HepG2 (cell line): Measurements from ENCODE around the gene PTMA. TPM values are rescaled to one million over a fixed set of nuclear protein-coding genes. Genes with fewer than 3 reads are reported as not detected.

ENCODE experiments used
- ARNT2 ChIP-seq: sonication (generic); formaldehyde crosslinking; IDR thresholded peaks from 2 replicates; pipeline ENCODE4 v1.8.0; 2022; ENCODE audit warnings: mild to moderate bottlenecking, low read depth, missing genetic modification reagents, moderate library complexity
- ETV5 ChIP-seq: IDR thresholded peaks from 2 replicates; pipeline ENCODE4 v1.6.1; 2018; ENCODE audit warnings: missing biosample characterization, missing genetic modification reagents, inconsistent platforms, borderline replicate concordance
- GMEB1 ChIP-seq: sonication (generic); formaldehyde crosslinking; IDR thresholded peaks from 2 replicates; pipeline ENCODE4 v1.5.1; 2020; ENCODE audit warnings: missing genetic modification reagents, mild to moderate bottlenecking, borderline replicate concordance
- NFYB ChIP-seq: sonication (generic); formaldehyde crosslinking; IDR thresholded peaks from 2 replicates; pipeline ENCODE4 v1.4.0; 2020; ENCODE audit warnings: missing genetic modification reagents
- PHF5A ChIP-seq: IDR thresholded peaks from one replicate; pipeline ENCODE4 v1.6.1; 2018; ENCODE audit warnings: low read depth, missing genetic modification reagents; ENCODE audit not compliant: unreplicated experiment
- RARA ChIP-seq: IDR thresholded peaks from 2 replicates; pipeline ENCODE4 v1.6.1; 2016; ENCODE audit warnings: missing genetic modification reagents, missing compliant biosample characterization
- SIX1 ChIP-seq: sonication (generic); formaldehyde crosslinking; IDR thresholded peaks from 2 replicates; pipeline ENCODE4 v1.4.0; 2020; ENCODE audit warnings: missing genetic modification reagents, borderline replicate concordance
- SYNCRIP ChIP-seq: fragments of 200-400 bp; formaldehyde crosslinking; IDR thresholded peaks from 2 replicates; pipeline ENCODE4 v1.6.1; 2018; ENCODE audit warnings: mild to moderate bottlenecking, low read depth, low read length; ENCODE audit not compliant: insufficient read depth
- TBX3 ChIP-seq: fragments of 450-650 bp; IDR thresholded peaks from 2 replicates; pipeline ENCODE4 v1.6.1; 2017; ENCODE audit warnings: antibody characterized with exemption, mild to moderate bottlenecking, inconsistent platforms, borderline replicate concordance
- TOPORS ChIP-seq: sonication (generic); formaldehyde crosslinking; IDR thresholded peaks from 2 replicates; pipeline ENCODE4 v1.8.0; 2023; ENCODE audit warnings: mild to moderate bottlenecking, missing genetic modification reagents
- ZFP62 ChIP-seq: sonication (generic); formaldehyde crosslinking; IDR thresholded peaks from 2 replicates; pipeline ENCODE4 v1.4.0; 2020; ENCODE audit warnings: missing genetic modification reagents
- ZMYM4 ChIP-seq: sonication (generic); formaldehyde crosslinking; IDR thresholded peaks from 2 replicates; pipeline ENCODE4 v1.8.1; 2023; ENCODE audit warnings: mild to moderate bottlenecking, missing genetic modification reagents
- ZNF136 ChIP-seq: sonication (generic); formaldehyde crosslinking; IDR thresholded peaks from 2 replicates; pipeline ENCODE4 v1.8.1; 2022; ENCODE audit warnings: low read depth, mild to moderate bottlenecking, moderate library complexity, missing genetic modification reagents
- ZNF430 ChIP-seq: sonication (generic); formaldehyde crosslinking; IDR thresholded peaks from 2 replicates; pipeline ENCODE4 v1.9.0; 2021; ENCODE audit warnings: mild to moderate bottlenecking, missing genetic modification reagents
- ZNF512B ChIP-seq: sonication (generic); formaldehyde crosslinking; IDR thresholded peaks from 2 replicates; pipeline ENCODE4 v1.5.1; 2020; ENCODE audit warnings: missing genetic modification reagents, mild to moderate bottlenecking, borderline replicate concordance
- ZNF660 ChIP-seq: sonication (generic); formaldehyde crosslinking; IDR thresholded peaks from 2 replicates; pipeline ENCODE4 v1.5.1; 2020; ENCODE audit warnings: mild to moderate bottlenecking, low read depth, missing genetic modification reagents, borderline replicate concordance
- ZNF761 ChIP-seq: sonication (generic); formaldehyde crosslinking; conservative IDR thresholded peaks from 2 replicates; pipeline ENCODE4 v1.4.0; 2020; ENCODE audit warnings: mild to moderate bottlenecking, missing genetic modification reagents
- ZNF781 ChIP-seq: sonication (generic); formaldehyde crosslinking; IDR thresholded peaks from 2 replicates; pipeline ENCODE4 v1.5.1; 2020; ENCODE audit warnings: borderline replicate concordance, mild to moderate bottlenecking, missing genetic modification reagents; ENCODE audit errors: not compliant biosample characterization
- ZZZ3 ChIP-seq: sonication (generic); formaldehyde crosslinking; IDR thresholded peaks from 2 replicates; pipeline ENCODE4 v1.4.0; 2020; ENCODE audit warnings: missing genetic modification reagents, mild to moderate bottlenecking, borderline replicate concordance
- polyA plus RNA-seq, 8 experiments: library from polyadenylated mRNA; depleted of rRNA in 3 of 8; stranded (reverse) in 7 of 8; unstranded in 1 of 8; fragments of >200 nt; fragmentation: Illumina TruSeq in 4 of 8; extraction: Trizol in 4 of 8; gene quantifications; 2 replicates each; pipeline versions ENCODE4 v1.2.1 to v1.2.3, GENCODE V29; 2011 to 2016; ENCODE audit warnings: low read depth in 4 of 8, missing spikeins in 1 of 8, mixed read lengths in 1 of 8; ENCODE audit not compliant: insufficient read depth in 1 of 8
- total RNA-seq, 5 experiments: library from RNA; depleted of rRNA; stranded (reverse); fragments of >200 nt; fragmentation: Illumina TruSeq; extraction: Trizol; gene quantifications; 2 replicates each; pipeline ENCODE4 v1.2.3, GENCODE V29; 2016; ENCODE audit warnings: low read depth in 1 of 5
- TF ChIP-seq, protein P1 (sequence below): sonication (generic); formaldehyde crosslinking; IDR thresholded peaks from 2 replicates; pipeline ENCODE4 v1.4.0; 2020; ENCODE audit warnings: missing genetic modification reagents

Gene PTMA
- total and polyA plus RNA-seq, 2 of the 13 experiments (the other 11 are each of a cell fraction or from before 2014, with no cell fraction given) = 190 to 1,086 TPM

DNA sequence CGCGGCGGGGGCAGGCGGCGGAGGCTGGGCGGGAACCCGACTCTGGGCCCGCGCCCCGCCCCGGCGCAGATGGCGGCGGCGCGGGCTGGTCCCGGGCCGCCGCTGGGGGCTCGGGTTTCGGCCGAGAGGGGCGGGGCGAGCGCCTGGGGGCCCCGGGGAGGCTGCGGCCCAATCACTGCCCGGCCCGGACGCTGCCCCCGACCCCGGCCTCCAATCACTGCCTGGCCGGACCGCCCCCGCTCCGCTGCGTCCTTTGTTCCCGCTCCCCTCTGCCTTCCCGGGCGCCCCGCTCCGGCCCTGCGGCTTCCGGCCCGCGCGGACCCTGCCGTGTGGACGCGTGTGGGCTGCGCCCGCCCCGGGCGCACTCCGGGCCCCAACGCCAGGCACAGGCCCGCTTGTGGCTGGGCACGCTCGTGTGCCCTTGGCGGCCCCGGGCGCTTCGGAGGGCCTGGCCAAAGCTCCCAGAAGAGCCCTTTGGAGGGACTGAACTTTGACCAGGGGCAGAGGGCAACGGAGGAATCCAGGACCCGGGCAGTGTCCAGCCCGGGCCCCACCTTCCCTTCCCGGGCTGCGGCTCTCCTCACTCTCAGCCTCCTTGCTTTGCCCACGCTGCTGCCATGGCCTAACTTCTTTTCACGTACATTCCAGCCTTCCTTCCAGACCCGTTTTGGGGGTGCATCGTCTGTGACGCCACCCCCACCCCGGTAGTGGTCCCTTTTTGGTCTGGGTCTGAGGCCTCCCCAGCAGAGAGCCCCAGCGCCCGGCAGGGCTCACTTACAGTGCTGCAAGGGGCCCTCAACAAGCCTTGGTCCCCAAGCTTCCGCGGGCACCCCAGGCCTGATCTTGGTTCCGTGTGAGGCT lies 27.1 kb upstream of the PTMA start (continued):
- TF ChIP-seq ZNF430 (no peak; the same call in 1 of the 2 replicates), ETV5 (CRISPR knock-in tag) (peak; percentile 94), ZNF136 (CRISPR knock-in tag) (no peak), TOPORS (CRISPR knock-in tag) (peak; percentile 98), ZNF512B (CRISPR knock-in tag) (no peak), ZNF761 (CRISPR knock-in tag) (peak; percentile 86), ZNF781 (CRISPR knock-in tag) (no peak), ARNT2 (peak; percentile 81; the same call in 1 of the 2 replicates), TBX3 (peak; percentile 53; the same call in 1 of the 2 replicates), ZMYM4 (CRISPR knock-in tag) (peak; percentile 86), PHF5A (CRISPR knock-in tag) (no peak), ZNF660 (CRISPR knock-in tag) (no peak), ZZZ3 (CRISPR knock-in tag) (no peak), RARA (CRISPR knock-in tag) (peak; percentile 38; the same call in 1 of the 2 replicates), SIX1 (no peak), NFYB (CRISPR knock-in tag) (peak; percentile 85), ZFP62 (CRISPR knock-in tag) (no peak), GMEB1 (peak; percentile 65), SYNCRIP (no peak)
- TF ChIP-seq, protein P1, sequence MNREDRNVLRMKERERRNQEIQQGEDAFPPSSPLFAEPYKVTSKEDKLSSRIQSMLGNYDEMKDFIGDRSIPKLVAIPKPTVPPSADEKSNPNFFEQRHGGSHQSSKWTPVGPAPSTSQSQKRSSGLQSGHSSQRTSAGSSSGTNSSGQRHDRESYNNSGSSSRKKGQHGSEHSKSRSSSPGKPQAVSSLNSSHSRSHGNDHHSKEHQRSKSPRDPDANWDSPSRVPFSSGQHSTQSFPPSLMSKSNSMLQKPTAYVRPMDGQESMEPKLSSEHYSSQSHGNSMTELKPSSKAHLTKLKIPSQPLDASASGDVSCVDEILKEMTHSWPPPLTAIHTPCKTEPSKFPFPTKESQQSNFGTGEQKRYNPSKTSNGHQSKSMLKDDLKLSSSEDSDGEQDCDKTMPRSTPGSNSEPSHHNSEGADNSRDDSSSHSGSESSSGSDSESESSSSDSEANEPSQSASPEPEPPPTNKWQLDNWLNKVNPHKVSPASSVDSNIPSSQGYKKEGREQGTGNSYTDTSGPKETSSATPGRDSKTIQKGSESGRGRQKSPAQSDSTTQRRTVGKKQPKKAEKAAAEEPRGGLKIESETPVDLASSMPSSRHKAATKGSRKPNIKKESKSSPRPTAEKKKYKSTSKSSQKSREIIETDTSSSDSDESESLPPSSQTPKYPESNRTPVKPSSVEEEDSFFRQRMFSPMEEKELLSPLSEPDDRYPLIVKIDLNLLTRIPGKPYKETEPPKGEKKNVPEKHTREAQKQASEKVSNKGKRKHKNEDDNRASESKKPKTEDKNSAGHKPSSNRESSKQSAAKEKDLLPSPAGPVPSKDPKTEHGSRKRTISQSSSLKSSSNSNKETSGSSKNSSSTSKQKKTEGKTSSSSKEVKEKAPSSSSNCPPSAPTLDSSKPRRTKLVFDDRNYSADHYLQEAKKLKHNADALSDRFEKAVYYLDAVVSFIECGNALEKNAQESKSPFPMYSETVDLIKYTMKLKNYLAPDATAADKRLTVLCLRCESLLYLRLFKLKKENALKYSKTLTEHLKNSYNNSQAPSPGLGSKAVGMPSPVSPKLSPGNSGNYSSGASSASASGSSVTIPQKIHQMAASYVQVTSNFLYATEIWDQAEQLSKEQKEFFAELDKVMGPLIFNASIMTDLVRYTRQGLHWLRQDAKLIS = 0 out of 2 replicates have a peak, but pooled peaks have one; percentile 3
